ENCODE data around the gene CDH11. TPM values are rescaled to one million over a fixed set of nuclear protein-coding genes. Genes with fewer than 3 reads are reported as not detected.

Gene CDH11
- total RNA-seq, 1 donor from 2014 or later: not detected

DNA sequence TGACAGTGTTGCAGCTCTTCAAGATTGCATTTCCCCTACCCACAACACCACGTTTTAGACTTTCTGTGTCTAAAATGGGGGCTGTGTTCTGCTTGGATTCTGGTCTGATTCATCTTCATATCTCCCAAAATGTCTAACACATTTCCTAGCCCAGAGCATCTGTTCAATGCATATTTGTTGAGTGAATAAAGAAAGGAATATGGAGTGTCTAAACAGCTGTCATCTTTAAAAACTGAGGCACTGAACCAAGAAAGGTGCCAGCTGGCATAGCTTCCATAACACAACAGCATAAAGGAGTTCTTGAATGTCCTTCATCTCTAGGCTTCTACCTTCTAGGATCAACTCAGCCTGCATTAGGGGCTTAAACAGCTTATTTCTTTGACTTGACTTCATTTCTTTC is 67.4 kb downstream of the CDH11 start:
- no peaks in the 10 kb centered on the region for H3K36me3 Mint-ChIP-seq (ENCODE audit: low read depth)
- no peak overlapping the region for H3K4me3 Mint-ChIP-seq
- peaks cover 10% of the 10 kb centered on the region for H3K9me3 Mint-ChIP-seq

DNA sequence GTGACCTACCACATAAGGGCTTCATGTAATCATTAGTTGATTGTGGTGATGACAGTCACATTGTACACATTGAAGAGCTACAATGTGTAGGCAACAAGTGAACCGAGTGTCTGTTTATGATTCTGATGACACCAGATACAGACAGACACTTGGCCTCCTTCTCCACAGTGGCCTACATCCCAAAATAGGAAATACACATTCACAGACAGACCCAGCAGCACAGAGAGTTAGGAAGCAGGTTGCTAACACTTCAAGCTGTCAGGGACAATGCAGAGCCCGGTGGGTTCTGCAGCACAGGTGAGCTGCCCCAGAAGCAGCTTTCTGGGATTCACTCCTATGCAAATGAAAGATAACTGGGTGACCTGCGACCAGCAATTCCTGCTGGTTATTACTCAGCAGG is 72.2 kb downstream of the CDH11 start:
- Mint-ChIP-seq H3K27ac (no peak overlapping the region), H3K27me3 (no peaks in the 10 kb centered on the region), H3K36me3 (ENCODE audit: low read depth) (no peaks in the 10 kb centered on the region), H3K9me3 (peaks cover 5% of the 10 kb centered on the region), H3K4me3 (no peak overlapping the region), H3K4me1 (no peaks in the 10 kb centered on the region)
- DNase-seq: no peak
- intact Hi-C loops (cut with micrococcal nuclease): no loop called here

More for the DNA sequence above, 67.4 kb downstream of the CDH11 start:
- no peak for DNase-seq
- intact Hi-C loops (cut with micrococcal nuclease): no loop called here
- Mint-ChIP-seq H3K4me1 (no peaks in the 10 kb centered on the region), H3K27ac (no peak overlapping the region), H3K27me3 (no peaks in the 10 kb centered on the region)

DNA sequence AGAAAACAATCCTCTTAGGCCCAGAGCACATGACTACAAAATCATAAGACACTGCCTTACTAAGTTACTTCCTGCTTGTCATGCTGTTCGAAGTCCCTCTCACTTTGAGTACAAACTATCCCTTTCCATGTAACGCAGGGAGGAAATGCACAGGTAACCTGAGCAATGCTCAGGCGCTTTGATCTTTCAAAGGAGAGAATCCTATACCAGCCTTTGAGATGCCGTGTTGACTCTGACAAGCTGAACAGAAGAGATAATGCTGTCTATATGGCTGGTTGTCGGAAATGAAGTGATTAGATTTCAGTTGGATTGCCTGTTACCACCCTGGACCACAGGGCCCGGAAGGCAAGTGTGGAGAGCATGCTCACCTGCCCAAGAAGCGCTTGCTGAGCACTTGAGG is 75.9 kb downstream of the CDH11 start:
- no peaks in the 10 kb centered on the region for H3K9me3 Mint-ChIP-seq
- DNase-seq: no peak
- H3K4me3 Mint-ChIP-seq: no peak overlapping the region
- no peaks in the 10 kb centered on the region for H3K36me3 Mint-ChIP-seq (ENCODE audit: low read depth)
- intact Hi-C loops (cut with micrococcal nuclease): no loop called here
- no peak overlapping the region for H3K27ac Mint-ChIP-seq
- H3K4me1 Mint-ChIP-seq: no peaks in the 10 kb centered on the region
- H3K27me3 Mint-ChIP-seq: no peaks in the 10 kb centered on the region

- no peaks in the 10 kb centered on the region for H3K4me1 Mint-ChIP-seq
- H3K27me3 Mint-ChIP-seq: no peaks in the 10 kb centered on the region
- no peak for DNase-seq
- intact Hi-C loops (cut with micrococcal nuclease): no loop called here
- no peaks in the 10 kb centered on the region for H3K9me3 Mint-ChIP-seq
- no peak overlapping the region for H3K27ac Mint-ChIP-seq
- no peaks in the 10 kb centered on the region for H3K36me3 Mint-ChIP-seq (ENCODE audit: low read depth)
- no peak overlapping the region for H3K4me3 Mint-ChIP-seq
These were observed 77.0 kb downstream of the CDH11 start for GRCh38 chr16:65044873-65045272.

DNA sequence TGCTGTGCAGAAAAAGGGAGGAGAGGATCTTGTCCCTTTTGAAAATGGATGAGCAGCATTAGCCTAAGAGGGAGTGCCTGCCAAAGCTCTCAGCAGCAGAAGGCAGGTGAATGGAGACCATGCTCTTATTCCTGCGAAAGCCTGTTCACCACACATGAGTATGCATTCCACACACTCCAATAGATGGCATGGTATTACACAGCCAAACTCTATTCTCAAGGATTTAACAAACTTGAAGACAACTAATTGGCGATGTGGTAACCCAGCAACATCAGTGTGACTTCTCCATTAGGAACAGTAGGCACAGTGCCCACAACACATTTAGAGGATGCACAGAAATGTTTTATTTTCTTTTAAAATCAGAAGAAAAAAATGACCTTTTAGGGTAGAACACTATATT is 77.8 kb downstream of the CDH11 start:
- no peaks in the 10 kb centered on the region for H3K4me1 Mint-ChIP-seq
- H3K36me3 Mint-ChIP-seq (ENCODE audit: low read depth): no peaks in the 10 kb centered on the region
- DNase-seq: no peak
- no peak overlapping the region for H3K4me3 Mint-ChIP-seq
- no peaks in the 10 kb centered on the region for H3K27me3 Mint-ChIP-seq
- intact Hi-C loops (cut with micrococcal nuclease): no loop called here
- H3K27ac Mint-ChIP-seq: no peak overlapping the region
- H3K9me3 Mint-ChIP-seq: no peaks in the 10 kb centered on the region

- no peak for DNase-seq
- Mint-ChIP-seq H3K4me3 (no peak overlapping the region), H3K9me3 (no peaks in the 10 kb centered on the region), H3K27me3 (no peaks in the 10 kb centered on the region), H3K27ac (no peak overlapping the region), H3K4me1 (no peaks in the 10 kb centered on the region), H3K36me3 (ENCODE audit: low read depth) (no peaks in the 10 kb centered on the region)
- intact Hi-C loops (cut with micrococcal nuclease): no loop called here
These were observed 79.2 kb downstream of the CDH11 start for GRCh38 chr16:65042438-65043365.

GRCh38 chr16:65041667-65042066 is 80.2 kb downstream of the CDH11 start:
- Mint-ChIP-seq H3K27ac (no peak overlapping the region), H3K4me3 (no peak overlapping the region), H3K36me3 (ENCODE audit: low read depth) (no peaks in the 10 kb centered on the region), H3K27me3 (no peaks in the 10 kb centered on the region), H3K9me3 (no peaks in the 10 kb centered on the region), H3K4me1 (no peaks in the 10 kb centered on the region)
- DNase-seq: no peak
- intact Hi-C loops (cut with micrococcal nuclease): no loop called here

DNA sequence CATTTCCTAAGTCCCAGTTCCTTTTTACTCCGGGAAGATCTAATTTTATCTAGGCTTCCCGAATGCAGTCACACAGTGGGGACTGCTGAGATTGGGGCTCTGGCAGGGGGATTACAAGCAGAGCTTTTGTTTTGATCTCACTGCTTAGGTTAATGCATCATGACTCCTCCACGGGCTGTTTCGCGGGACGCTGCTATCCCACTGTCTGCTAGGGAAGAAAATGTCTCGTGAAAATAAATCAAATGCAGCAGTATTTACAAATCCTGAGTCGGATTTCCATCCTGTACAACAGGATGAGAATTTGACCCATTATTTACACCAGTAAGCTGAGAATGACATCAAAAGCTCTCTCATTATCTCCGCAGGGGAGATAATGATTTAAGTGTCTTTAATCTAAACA is 83.8 kb downstream of the CDH11 start:
- H3K9me3 Mint-ChIP-seq: peaks cover 5% of the 10 kb centered on the region
- no peak for DNase-seq
- H3K27ac Mint-ChIP-seq: no peak overlapping the region
- H3K27me3 Mint-ChIP-seq: no peaks in the 10 kb centered on the region
- H3K4me1 Mint-ChIP-seq: no peaks in the 10 kb centered on the region
- H3K4me3 Mint-ChIP-seq: no peak overlapping the region
- no peaks in the 10 kb centered on the region for H3K36me3 Mint-ChIP-seq (ENCODE audit: low read depth)
- intact Hi-C loops (cut with micrococcal nuclease): no loop called here

GRCh38 chr16:65037556-65037955 is 84.3 kb downstream of the CDH11 start:
- no peak for DNase-seq
- H3K4me3 Mint-ChIP-seq: no peak overlapping the region
- H3K27me3 Mint-ChIP-seq: no peaks in the 10 kb centered on the region
- no peaks in the 10 kb centered on the region for H3K4me1 Mint-ChIP-seq
- H3K36me3 Mint-ChIP-seq (ENCODE audit: low read depth): no peaks in the 10 kb centered on the region
- intact Hi-C loops (cut with micrococcal nuclease): no loop called here
- H3K9me3 Mint-ChIP-seq: peaks cover 5% of the 10 kb centered on the region
- H3K27ac Mint-ChIP-seq: no peak overlapping the region

DNA sequence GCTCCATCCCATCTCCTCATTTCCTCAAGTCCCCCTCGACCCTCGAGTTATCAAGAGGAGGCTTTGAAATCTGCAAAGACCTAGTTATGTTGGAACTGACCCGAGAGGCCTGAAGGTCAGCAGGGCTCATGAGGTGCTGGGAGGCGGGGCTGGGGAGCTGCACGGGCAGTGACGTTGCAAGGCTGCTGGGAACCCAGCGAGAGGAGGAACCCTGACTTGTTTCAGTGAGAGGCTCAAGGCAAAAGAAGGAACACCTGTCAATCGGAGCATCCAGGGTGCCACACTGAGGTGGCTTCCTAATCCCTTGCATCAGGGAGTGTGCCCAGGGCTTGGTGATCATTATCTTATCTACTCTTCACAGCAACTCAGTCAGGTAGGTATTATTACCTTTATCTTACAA is 86.9 kb downstream of the CDH11 start:
- no peaks in the 10 kb centered on the region for H3K4me1 Mint-ChIP-seq
- H3K27ac Mint-ChIP-seq: no peak overlapping the region
- H3K4me3 Mint-ChIP-seq: no peak overlapping the region
- intact Hi-C loops (cut with micrococcal nuclease): no loop called here
- peaks cover 5% of the 10 kb centered on the region for H3K9me3 Mint-ChIP-seq
- DNase-seq: no peak
- no peaks in the 10 kb centered on the region for H3K36me3 Mint-ChIP-seq (ENCODE audit: low read depth)
- H3K27me3 Mint-ChIP-seq: no peaks in the 10 kb centered on the region

DNA sequence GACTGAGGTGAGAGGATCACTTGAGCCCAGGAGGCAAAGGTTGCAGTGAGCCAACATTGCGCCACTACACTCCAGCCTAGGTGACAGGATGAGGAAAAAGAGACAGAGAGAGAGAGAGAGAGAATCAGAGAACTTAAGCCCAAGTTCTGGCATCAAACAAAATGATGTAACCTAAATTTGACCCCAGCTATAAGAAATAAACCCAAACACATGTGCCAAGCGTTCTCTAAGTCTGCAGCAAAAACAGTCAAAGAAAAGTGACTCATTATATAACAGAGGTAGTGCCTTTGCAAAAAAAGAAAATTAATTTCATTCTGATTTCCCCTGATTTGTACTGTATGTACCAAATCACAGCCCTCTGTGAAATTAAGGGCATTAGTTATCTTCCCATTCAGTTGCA is 89.5 kb downstream of the CDH11 start:
- Mint-ChIP-seq H3K36me3 (ENCODE audit: low read depth) (no peaks in the 10 kb centered on the region), H3K27ac (no peak overlapping the region), H3K9me3 (peaks cover 5% of the 10 kb centered on the region), H3K4me3 (no peak overlapping the region), H3K27me3 (no peaks in the 10 kb centered on the region), H3K4me1 (no peaks in the 10 kb centered on the region)
- no peak for DNase-seq
- intact Hi-C loops (cut with micrococcal nuclease): no loop called here

GRCh38 chr16:65024767-65025178 is 97.1 kb downstream of the CDH11 start:
- no peak overlapping the region for H3K27ac Mint-ChIP-seq
- H3K36me3 Mint-ChIP-seq (ENCODE audit: low read depth): no peaks in the 10 kb centered on the region
- no peak overlapping the region for H3K4me3 Mint-ChIP-seq
- no peaks in the 10 kb centered on the region for H3K27me3 Mint-ChIP-seq
- no peaks in the 10 kb centered on the region for H3K9me3 Mint-ChIP-seq
- no peaks in the 10 kb centered on the region for H3K4me1 Mint-ChIP-seq
- DNase-seq: no peak
- intact Hi-C loops (cut with micrococcal nuclease): no loop called here

- Mint-ChIP-seq H3K27me3 (no peaks in the 10 kb centered on the region), H3K9me3 (no peaks in the 10 kb centered on the region), H3K36me3 (ENCODE audit: low read depth) (no peaks in the 10 kb centered on the region), H3K4me1 (no peaks in the 10 kb centered on the region), H3K4me3 (no peak overlapping the region), H3K27ac (no peak overlapping the region)
- intact Hi-C loops (cut with micrococcal nuclease): no loop called here
- no peak for DNase-seq
These were observed 98.1 kb downstream of the CDH11 start for GRCh38 chr16:65023802-65024201.

GRCh38 chr16:65021852-65022595 is 99.8 kb downstream of the CDH11 start:
- H3K4me1 Mint-ChIP-seq: no peaks in the 10 kb centered on the region
- no peak overlapping the region for H3K4me3 Mint-ChIP-seq
- no peak for DNase-seq
- H3K27ac Mint-ChIP-seq: no peak overlapping the region
- no peaks in the 10 kb centered on the region for H3K36me3 Mint-ChIP-seq (ENCODE audit: low read depth)
- no peaks in the 10 kb centered on the region for H3K9me3 Mint-ChIP-seq
- no peaks in the 10 kb centered on the region for H3K27me3 Mint-ChIP-seq
- intact Hi-C loops (cut with micrococcal nuclease): no loop called here

Data from activated CD4-positive, alpha-beta T cell treated with anti-CD3 and anti-CD28 coated beads, Interleukin-2, amount 10 ng/mL, durations not matched to agents 24 days and 14 days (primary cell).